GM19452 (cell line): Measurements from ENCODE around the gene NF2.
"Not testable (repeated sequence)": the region's sequence is repeated elsewhere in the genome, so short reads cannot be mapped to it uniquely, and the experiment has no call there.

Source experiments
- ATAC-seq: cut with Tn5 transposase; IDR thresholded peaks from one replicate; pipeline ENCODE4 v1.9.1; 2021; ENCODE audit not compliant: unreplicated experiment

NF2 gene

DNA sequence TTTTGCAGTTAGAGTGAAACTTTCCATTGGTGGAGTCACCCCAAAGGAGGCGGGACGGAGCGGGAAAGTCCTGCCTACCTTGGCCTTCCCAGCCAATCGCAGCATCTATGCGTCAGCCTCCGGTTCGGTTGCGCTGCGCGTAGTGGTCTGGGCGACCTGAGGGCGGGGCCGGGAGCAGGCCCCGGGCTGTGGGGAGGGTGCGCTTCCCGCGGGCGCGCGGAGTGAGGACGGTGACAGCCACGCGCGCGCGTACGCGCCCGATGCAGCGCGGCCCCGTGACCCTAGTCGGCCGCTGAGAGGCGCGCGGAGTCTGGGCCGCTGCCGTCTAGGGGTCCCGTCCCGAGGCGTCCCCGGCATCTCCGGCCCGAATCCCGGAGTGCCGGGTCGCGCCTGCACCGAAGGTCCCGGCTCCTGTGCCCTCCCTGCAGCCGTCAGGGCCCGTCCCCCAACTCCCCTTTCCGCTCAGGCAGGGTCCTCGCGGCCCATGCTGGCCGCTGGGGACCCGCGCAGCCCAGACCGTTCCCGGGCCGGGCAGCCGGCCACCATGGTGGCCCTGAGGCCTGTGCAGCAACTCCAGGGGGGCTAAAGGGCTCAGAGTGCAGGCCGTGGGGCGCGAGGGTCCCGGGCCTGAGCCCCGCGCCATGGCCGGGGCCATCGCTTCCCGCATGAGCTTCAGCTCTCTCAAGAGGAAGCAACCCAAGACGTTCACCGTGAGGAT, at the start of gene NF2:
NF2 (plus strand) TSS at position 276 of the 718 bp plus-strand sequence; CDS start at position 642, 366 bp downstream.
- peak; percentile 97 for ATAC-seq

DNA sequence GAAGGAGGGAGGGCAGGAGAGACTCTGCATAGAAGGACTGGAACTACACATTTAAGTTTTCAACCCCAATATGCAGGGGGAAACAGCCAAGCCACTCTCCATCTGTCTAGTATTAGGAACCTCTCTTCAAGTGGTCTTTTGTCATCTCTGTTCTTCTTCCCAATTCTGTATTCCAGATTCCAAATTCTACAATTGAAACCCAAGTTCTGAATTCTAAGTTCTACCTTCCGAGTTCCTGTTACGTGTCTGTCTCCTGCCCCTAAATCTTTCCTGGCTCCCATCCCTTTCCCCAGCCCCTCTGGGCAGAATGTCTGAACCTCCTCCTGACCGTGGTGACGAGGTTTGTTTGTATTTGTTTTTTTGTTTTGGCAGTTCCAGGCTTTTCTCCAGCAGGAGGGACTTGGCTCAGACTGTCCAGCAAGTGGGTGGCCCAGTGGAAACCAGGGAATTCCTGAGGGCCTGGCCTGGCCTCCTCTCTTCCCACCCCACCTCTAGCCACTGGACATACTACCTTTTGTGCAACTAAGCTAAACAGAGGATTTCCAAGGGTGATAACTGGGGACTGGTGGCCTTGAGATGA, 48.3 kb upstream of the NF2 start:
- no peak for ATAC-seq

DNA sequence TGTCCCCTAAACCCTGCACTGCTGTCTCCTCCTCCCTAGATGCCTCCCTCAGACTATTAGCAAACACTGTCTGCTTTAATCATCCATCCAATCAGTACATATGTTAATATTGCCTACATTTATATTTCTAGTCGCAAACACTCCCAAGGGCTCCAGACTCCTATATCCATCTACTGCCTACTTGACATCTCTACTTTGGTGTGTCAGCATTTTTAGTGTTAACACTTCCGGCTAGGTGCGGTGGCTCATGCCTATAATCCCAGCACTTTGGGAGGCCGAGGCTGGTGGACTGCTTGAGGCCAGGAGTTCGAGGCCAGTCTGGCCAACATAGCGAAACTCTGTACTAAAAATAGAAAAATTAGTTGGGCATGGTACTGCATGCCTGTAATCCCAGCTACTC, 44.4 kb upstream of the NF2 start:
- ATAC-seq: no peak

DNA sequence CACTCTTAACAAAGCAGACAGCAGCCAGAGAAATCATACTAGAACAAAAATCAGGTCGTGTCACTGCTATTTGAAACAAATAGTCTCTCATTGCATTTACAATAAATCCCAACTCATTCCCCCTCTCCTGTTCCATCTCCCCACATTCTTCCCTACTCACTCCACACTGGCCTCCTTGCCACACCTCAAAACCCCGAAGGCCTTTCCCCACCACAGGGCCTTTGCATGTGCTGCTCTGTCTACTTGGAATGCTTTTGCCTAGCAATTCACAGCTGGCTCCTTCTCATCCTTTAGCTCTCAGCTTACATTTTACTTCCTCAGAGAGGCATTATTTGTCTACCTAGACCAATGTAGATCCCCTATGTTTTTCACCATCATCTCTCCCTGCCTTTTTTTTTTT, 43.6 kb upstream of the NF2 start:
- ATAC-seq: no peak

DNA sequence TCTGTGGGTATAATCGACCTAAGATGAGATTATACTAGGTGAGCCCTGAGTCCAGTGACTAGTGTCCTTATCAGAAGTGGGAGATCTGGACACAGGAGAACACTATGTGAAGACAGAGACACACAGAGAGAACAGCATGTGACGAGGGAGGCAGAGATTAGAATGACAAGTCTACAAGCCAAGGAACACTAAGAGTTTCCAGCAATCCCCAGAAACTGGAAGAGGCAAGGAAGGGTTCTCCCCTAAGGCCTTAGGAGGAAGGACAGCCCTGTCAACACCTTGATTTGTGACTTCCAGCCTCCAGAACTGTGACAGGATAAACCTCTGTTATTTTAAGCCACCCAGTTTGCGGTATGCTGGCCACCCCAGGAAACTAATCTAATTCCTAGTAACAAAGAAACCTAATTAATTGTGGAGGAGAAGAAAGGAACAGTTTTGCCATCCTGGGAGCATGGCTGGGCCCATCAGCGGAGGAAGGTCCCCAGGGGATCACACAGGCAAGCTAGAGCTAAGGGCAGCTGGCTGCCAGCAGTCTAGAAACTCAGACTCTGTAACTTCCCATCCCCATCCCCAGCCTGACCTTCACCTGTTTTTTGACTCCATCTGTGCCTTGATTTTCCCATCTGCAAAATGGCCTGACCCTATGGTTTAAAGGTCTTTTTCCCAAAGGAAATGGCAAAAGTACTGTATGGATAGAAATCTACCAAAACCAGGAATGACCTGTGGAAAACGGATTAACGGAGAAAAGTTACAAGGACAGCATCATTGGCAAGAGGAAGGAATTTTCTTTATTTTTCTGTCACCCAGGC, 39.6 kb upstream of the NF2 start:
- no peak for ATAC-seq

DNA sequence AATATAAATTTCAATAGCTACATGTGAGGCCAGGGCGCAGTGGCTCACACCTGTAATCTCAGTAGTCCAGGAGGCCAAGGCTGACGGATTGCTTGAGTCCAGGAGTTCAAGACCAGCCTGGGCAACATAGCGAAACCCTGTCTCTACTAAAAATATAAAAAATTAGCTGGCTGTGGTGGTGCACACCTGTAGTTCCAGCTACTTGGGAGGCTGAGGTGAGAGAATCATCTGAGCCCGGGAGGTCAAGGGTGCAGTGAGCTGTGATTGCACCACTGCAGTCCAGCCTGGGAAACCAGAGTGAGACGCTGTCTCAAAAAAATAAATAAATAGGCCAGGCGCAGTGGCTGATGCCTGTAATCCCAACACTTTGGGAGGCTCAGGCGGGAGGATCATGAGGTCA, 36.9 kb upstream of the NF2 start:
- not testable (repeated sequence) for ATAC-seq

DNA sequence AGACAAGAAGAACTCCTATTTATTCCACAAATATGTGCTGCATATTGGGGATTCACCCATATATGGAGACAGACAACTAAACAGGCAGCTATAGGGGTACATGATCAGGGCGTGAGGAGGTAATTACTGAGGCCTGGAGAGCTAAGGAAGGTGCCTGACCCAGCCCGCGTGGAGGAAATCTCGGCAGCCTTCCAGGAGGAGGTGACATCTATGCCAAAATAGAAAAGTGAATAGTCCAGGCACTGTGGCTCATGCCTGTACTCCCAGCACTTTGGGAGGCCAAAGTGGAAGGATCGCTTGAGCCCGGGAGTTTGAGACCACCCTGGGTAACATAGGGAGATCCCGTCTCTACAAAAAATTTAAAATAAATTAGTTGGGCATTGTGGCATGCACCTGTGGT, 36.1 kb upstream of the NF2 start:
- no peak for ATAC-seq

DNA sequence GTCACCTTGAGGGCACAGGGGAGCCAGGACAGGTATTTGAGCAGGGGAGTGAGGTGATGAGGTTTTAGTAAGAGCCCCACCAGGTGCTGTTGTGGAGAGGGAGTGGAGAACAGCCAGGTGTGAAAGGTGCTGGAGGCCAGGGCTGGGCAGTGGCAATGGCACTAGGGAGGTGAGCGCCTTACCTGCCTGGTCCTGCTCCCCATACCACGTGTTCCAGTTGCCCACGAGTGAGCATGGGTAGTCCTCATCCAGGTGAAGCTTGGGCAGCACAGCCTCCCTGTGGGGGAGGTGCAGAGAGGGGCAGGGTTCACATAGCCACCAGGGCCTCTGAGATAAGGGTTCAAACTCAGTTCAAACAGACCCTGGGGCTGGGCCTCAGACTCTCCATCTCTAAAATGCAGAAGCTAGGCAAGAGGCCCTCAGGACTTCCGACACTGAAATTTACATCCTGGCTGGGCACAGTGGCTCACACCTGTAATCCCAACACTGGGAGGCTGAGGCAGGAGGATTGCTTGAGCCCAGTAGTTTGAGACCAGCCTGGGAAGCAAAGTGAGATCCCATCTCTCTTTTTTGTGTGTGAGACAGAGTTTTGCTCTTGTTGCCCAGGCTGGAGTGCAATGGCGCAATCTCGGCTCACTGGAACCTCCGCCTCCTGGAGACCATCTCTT, 34.3 kb upstream of the NF2 start:
- no peak for ATAC-seq

DNA sequence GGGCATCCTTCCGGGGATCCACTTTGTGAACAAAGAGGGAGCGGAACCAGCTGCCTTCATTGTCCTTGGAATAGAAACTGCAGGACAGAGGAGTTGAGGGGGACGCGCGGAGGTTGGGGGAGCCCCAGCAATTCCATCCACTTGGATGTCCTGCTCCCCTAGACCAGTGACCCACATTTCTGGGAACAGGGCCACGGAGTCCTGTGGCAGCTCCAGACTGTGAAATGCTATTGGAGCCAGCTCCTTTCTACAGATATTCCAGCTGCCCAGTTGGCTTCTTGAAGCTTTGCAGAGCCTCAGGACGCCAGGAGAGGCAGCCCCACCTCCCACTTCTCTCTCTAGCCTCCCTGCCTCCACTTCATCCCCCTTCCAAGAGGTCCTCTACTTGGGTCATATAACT, 33.0 kb upstream of the NF2 start:
- no peak for ATAC-seq

DNA sequence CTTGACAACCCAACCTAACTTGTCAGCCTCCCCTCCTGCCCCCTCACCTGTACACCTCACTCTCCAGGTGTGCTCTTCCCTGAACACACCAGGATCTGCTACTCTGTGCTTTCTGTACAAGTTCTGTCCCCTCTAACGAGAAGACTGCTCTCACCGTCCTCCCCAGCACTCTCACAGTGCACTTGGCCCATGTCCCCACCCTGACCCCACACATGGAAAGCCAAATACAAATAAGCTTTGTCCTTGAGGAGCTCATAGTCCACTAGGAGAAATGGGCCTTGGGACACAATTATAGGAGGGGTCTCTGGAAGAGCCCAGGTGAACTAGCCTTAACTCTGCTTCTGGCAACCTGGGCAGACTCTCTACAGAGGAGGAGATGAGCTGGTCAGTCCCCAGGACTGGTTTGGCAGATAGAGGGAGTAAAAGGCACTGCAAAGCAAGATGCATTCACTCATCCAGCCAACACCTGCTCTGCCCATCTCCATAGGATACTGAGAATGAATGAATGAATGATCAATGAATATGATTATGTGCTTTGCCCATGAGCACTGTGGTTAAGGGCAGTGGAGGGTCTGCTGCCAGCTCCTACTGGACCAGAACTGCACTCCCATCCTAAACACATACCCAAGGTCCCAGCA, 32.4 kb upstream of the NF2 start:
- no peak for ATAC-seq

DNA sequence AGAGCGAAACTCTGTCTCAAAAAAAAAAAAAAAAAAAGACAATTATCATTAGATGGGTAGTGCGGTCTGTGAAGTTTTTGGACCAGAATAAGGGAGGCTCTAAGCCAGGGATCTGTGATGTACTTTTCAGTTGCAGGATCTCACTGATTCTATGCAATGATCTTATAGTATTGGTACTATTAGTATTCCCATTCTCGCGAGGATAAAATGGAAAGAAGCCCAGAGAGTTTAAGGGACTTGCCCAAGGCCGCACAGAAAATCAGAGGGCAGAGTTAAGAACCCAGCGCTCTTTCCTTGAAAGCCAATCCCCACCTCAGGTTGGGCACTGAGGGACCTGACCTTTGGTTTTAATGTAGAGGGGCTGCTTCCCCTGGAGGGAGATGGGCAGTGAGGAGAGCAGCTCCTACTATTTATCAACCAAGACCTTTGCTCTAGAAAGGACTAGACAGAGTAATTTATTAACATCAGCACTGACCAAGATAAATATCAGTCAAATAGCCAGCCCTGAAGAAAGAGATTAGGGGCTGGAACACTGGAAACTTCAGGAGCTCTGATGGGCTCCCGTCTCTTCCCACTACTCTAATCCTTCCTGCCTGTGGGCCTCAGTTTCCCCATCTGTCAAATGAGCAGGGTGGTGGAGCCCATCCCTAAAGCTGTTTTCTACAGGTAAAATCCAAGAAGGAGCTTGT, 28.5 kb upstream of the NF2 start:
- ATAC-seq: no peak

DNA sequence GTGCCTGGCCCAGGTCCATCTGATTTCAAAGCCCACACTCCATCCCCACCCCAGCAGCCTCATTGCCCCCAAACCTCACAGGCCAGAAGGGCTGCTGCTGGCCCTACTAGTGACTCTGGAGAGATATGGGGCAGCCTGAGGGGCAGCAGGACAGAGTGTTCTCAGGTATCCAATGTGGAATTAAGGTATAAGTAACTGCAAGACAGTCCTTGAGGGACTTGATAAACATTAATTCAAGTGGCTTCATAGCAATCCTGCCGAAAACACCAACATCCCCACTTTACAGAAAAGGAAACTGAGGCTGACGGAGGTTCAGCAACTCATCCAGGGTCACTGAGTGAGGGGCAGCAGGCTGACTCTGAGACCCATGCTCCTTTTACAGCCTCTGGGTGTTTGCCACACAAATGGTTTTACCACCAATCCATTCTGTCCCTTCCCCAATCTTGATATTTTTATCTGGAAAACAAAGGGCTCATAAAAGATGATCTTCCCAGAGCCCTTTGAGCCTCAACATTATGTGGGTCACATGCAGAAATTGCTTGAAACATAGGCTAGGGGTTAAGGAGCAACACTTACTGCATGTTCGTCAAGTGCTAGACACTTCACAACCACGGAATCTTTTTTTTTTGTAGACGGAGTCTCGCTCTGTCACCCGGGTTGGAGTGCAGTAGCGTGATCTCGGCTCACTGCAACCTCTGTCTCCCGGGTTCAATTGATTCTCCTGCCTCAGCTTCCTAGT, 24.8 kb upstream of the NF2 start:
- no peak for ATAC-seq

DNA sequence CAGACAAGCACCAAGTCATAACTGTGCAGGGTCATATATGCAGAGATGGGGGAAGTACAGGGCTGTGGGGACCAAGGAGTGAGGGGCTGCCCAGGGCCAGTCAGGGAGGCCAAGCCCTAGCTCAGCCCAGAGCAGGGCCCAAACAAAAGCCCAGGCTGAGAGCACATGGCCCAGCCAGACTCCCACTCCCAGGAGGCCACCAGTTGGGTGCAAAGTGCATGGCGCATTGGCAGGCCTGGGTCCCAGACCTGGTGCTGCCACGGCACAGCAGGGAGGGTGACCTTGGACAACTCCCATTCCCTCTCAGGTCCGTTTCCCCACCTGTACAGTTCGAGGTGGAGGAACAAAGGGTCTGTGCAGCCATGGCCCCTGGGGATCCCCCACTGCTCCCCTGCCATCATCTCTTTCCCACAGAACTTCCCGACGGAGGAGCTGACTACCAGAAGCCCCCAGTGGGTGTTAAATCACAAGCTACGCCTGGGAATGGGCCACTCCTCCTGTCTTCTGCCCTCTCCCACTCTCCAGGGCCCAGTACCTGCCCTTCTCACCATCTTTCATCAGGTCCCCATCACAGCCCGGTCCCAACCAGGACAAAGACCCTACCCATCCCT, 23.1 kb upstream of the NF2 start:
- ATAC-seq: no peak

DNA sequence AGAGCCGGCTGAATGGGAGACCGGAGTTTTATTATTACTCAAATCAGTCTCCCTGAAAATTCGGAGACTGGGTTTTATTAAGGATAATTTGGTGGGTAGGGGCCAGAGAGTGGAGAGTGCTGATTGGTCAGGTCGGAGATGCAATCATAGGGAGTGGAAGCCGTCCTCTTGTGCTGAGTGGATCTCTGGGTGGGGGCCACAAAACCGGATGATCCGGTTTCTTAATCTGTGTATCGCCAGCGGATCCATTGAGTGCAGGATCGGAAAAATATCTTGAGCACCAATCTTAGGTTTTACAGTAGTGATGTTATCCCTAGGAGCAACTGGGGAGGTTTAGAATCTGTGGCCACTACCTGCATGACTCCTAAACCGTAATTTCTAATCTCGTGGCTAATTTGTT, 21.6 kb upstream of the NF2 start:
- ATAC-seq: no peak

DNA sequence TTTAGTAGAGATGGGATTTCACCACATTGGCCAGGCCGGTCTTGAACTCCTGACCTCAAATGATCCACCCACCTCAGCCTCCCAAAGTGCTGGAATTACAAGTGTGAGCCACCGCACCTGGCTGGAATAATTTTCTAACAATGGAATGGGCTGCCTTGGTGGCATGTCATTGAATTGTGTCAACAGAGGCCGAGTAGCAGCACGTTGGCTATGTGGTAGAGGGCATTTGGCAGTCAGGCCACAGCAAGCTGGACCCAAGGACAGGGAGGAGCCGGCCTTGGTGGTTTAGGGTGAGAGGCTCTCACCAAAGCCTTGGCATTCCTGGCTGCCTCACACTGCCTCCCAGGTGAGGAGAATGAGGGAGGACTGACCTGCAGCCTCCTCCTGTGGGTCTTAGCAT, 18.5 kb upstream of the NF2 start:
- ATAC-seq: no peak

DNA sequence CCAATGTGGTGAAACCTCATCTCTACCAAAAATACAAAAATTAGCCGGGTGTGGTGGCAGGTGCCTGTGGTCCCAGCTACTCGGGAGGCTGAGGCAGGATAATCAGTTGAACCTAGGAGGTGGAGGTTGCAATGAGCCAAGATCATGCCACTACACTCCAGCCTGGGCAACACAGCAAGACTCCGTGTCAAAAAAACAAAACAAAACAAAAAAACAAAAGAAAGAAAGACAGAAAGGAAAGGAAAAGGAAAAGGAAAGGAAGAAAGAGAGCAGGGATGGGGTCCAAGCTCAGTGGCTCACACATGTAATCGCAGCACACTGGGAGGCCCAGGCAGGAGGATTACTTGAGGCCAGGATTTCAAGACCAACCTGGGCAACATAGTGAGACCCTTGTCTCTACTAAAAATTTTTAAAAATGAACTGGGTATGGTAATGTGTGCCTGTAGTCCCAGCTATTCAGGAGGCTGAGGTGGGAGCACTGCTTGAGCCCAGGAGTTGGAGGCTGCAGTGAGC, 17.2 kb upstream of the NF2 start:
- not testable (repeated sequence) for ATAC-seq

DNA sequence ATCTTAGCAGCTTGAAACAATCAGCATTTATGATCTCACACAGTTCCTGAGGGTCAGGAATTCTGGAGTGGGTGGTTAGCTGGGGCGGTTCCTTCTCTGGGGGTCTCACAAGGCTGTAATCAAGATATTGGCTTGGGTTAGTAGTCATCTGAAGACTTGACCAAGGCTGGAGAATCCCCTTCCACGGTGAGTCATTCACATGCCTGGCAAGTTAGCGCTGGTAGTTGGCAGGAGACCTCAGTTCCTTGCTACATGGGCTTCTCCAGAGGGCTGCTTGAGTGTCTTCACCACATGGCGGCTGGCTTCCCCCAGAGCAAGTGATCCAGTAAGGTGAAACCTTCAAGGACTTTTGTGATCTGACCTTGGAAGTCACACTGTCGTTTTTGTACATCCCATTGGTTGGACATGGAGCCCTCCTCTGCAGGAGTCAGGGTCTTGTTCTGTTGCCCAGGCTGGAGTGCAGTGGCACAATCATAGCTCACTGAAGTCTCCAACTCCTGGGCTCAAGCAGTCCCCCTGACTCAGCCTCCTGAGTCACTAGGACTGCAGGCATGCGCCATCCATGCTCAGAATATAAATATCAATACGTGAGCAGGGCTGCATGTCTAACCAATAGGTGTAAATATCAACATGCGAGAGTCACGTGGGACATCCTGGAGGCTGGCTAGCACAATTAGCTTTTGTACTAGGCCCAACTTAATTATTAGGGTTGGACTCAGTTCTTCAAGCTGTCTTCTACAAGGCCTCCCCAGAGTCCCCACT, 15.3 kb upstream of the NF2 start:
- no peak for ATAC-seq

DNA sequence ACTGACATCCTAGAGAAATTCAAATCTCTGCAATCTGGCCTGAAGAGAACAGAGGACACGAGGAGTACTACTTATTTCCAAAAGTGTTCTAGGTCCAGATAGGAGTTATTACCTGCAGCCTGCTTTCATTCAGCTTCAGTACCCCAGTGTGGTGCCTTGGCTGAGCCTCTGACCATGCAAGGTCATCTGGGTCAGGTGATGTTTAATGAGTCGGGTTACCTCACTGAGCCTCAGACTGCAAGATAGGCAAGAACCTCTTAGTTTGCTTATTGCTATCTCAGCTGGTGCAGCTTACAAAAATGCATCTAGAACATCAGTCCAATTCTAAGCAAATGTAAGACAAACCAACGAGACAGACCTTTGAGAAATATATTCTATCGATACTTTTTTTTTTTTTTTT, 9.5 kb upstream of the NF2 start:
- no peak for ATAC-seq
